ENCODE results near the gene PKD2L1.

The PKD2L1 gene

DNA sequence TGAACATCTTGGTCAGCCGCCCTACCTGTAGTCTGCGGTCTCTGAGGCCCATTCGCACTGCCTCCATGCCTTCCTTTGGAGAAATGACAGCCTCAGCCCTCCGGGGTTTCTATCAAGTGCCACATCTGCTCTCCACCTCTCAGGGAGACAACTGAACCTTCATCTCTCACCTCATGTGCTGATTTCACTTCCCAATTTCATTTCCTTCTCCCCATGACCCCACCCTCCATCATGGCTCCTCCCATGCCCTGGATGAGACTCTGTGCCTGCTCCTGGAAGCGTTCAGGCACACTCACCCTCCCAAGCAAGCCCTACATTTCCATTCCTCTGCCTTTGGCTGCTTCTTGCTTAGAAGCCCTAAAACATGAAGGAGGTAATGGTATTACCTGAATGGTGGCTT lies 9.2 kb upstream of the PKD2L1 start:
- ChIA-PET POLR2A (interaction anchor here (0.6 kb wide), 1 partner anchor 36 kb away, joined by 3 read pairs; no protein-coding TSS in a partner anchor), CTCF (interaction anchor here (0.7 to 12.6 kb wide), 24 partner anchors 10 to 196 kb away, joined by 3 to 147 read pairs (median 4); partner anchors contain the start of genes HIF1AN, PKD2L1 and SCD)
- TF ChIP-seq, protein P1, sequence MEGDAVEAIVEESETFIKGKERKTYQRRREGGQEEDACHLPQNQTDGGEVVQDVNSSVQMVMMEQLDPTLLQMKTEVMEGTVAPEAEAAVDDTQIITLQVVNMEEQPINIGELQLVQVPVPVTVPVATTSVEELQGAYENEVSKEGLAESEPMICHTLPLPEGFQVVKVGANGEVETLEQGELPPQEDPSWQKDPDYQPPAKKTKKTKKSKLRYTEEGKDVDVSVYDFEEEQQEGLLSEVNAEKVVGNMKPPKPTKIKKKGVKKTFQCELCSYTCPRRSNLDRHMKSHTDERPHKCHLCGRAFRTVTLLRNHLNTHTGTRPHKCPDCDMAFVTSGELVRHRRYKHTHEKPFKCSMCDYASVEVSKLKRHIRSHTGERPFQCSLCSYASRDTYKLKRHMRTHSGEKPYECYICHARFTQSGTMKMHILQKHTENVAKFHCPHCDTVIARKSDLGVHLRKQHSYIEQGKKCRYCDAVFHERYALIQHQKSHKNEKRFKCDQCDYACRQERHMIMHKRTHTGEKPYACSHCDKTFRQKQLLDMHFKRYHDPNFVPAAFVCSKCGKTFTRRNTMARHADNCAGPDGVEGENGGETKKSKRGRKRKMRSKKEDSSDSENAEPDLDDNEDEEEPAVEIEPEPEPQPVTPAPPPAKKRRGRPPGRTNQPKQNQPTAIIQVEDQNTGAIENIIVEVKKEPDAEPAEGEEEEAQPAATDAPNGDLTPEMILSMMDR (IDR thresholded peaks at IDR 0.05; ENCODE audit: control extremely low read depth, extremely low read depth, low read depth, missing control alignments), result no peak
- peak; percentile 60 for DNase-seq (ENCODE audit: extremely low spot score)

DNA sequence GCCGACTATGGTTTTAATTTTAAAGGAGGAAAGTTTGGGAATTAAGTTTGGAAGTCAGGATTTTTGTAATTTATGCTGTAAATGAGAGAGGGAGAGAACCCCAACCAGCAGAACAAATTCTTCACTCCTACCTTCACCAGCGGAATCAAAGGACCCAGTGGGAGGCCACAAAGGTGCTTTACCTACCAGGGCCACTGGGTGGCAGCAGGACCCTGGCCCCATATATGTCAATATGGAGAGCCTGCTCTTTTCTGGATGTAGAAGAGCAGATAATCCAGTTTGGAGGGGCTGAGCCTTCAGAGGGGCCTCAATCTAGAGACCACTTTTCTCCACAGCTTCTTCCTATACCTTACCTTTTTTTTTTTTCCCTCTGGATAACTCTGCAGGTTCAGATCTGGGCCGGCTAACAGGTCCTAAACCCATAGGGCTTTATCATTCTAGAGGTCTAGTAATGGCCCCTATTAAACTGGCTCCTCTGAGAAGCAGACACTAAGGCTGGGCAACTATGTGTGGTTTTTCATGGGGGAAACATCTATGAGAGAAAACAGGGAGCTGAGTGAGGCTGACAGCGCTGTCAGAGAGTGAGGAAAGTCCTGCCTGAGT lies 8.5 kb upstream of the PKD2L1 start:
- peak; percentile 81 for DNase-seq (ENCODE audit: extremely low spot score)
- TF ChIP-seq, protein P1 (IDR thresholded peaks at IDR 0.05; ENCODE audit: control extremely low read depth, extremely low read depth, low read depth, missing control alignments), result peak; percentile 89
- ChIA-PET POLR2A (no interaction called here), CTCF (interaction anchor here (0.7 to 12.6 kb wide), 25 partner anchors 11 to 197 kb away, joined by 3 to 147 read pairs (median 4); partner anchors contain the start of genes HIF1AN, PKD2L1 and SCD)

DNA sequence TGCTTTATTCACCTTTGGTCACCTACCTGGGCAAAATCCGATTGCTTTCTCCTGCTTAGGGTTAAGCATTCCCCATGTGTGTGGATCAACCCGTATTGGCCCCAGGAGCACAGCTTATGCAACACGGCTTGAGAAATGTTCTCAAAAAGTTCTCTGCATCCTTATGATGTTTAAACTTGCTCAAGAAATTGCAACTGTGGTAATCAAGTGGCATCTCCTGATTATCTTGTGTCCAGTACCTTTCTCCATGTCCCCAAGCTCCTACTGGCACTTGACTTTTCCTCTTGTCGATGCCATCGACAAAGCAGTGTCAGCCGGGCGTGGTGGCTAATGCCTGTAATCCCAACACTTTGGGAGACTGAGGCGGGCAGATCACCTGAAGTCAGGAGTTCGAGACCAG lies 4.7 kb upstream of the PKD2L1 start:
- ChIA-PET POLR2A (no interaction called here), CTCF (interaction anchor here (1.6 to 3.6 kb wide), 2 partner anchors 8 to 98 kb away, joined by 4 to 21 read pairs; no protein-coding TSS in a partner anchor)
- no peak for DNase-seq (ENCODE audit: extremely low spot score)

DNA sequence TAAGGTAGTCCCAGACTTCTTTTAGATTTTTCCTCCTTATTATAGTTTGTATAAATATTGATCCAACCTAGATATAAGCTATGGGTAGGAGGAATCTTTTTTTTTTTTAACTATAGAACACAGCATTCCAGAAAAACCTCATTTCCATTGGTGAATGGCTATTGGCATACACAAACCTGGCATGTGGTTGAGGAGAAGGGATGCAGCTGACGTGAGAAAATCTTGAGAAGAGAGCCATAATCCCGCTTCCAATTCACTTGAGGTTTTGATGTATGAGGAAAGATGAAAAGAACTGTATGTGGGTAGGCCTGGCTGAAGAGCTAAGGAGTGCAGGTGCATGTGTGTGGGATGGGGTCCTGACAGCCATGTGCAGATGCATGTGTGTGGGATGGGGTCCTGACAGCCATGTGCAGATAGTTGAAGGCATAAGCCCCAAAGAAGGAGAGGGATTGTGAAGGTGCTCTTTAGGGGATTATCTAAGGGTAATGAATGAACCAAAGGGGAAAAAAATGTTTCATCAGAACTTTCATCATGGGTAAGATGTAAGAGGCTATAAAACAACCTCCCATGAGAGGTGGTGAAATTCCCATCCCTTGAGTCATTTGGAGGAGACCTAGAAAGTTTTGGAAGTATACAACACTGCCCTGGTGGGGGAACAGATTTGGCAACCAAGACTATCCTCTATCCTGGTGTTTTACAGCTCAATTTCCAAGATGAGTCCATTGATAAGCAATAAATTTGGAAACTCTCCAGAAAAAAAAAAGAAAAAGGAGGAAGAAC lies 3.8 kb upstream of the PKD2L1 start:
- POLR2A ChIA-PET, result no interaction called here
- DNase-seq (ENCODE audit: extremely low spot score), result no peak
- CTCF ChIA-PET, result interaction anchor here (1.1 to 3.6 kb wide), 3 partner anchors 9 to 175 kb away, joined by 3 to 21 read pairs (median 4); no protein-coding TSS in a partner anchor
- TF ChIP-seq, protein P1 (IDR thresholded peaks at IDR 0.05; ENCODE audit: control extremely low read depth, extremely low read depth, low read depth, missing control alignments), result no peak

More for the DNA sequence above, 4.7 kb upstream of the PKD2L1 start:
- TF ChIP-seq, protein P1 (IDR thresholded peaks at IDR 0.05; ENCODE audit: control extremely low read depth, extremely low read depth, low read depth, missing control alignments), result no peak

DNA sequence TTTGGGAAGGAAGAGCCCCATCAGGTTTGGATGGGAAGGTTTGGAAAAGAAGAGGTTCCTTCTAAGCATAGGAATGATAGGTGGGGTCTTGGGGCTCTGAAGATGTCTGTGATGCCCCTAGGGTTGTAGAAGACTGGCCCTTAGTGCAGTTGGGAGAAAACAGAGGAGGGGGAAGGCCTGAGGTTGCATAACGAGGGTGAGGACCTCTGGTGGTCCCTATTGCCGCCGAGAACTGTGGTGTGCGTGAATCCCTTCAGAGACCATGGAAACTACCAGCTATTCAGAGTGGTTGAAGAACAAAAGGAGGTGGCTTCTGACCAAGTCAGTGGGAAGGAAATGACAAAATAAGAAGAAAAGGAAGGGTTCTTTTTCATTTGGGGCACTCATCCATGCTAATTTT lies 3.1 kb upstream of the PKD2L1 start:
- no peak for DNase-seq (ENCODE audit: extremely low spot score)
- TF ChIP-seq, protein P1 (IDR thresholded peaks at IDR 0.05; ENCODE audit: control extremely low read depth, extremely low read depth, low read depth, missing control alignments), result no peak
- ChIA-PET CTCF (interaction anchor here (1.1 to 3.6 kb wide), 3 partner anchors 10 to 176 kb away, joined by 3 to 21 read pairs (median 4); no protein-coding TSS in a partner anchor), POLR2A (no interaction called here)

DNA sequence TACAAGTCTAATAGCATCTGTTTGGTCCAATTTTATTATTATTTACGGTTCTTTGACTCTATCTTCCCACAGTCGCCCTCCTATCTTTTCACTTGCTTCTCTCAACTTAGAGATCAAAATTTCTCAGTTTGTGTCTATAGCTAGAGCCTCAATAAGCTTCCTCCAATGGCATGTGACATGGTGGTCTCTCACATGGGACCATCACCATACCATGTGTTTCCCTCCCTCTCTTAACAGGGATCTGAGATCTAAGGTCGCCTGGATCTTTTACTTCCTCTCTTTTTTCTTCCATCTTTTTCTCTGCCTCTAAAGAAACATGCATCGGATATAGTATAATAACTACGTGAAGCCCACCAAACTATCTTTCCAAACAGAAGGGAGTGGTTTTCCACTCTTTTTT lies 1.8 kb downstream of the PKD2L1 start:
- CTCF ChIA-PET, result interaction anchor here (0.9 to 7.5 kb wide), 5 partner anchors 11 to 345 kb away, joined by 3 to 70 read pairs (median 3); no protein-coding TSS in a partner anchor
- POLR2A ChIA-PET, result no interaction called here
- TF ChIP-seq, protein P1 (IDR thresholded peaks at IDR 0.05; ENCODE audit: control extremely low read depth, extremely low read depth, low read depth, missing control alignments), result no peak
- DNase-seq (ENCODE audit: extremely low spot score), result no peak
